GM23338 (cell line): Measurements from ENCODE around the gene ZNF93.

Experiments
- CREB1 ChIP-seq: fragments of 250-450 bp; sonication (Bioruptor Pico); IDR thresholded peaks from 2 replicates; pipeline ENCODE4 v1.5.0; 2020; ENCODE audit warnings: low read depth, mild to moderate bottlenecking, moderate library complexity
- EZH2 ChIP-seq: fragments of 200-600 bp; sonication (generic); IDR thresholded peaks from one replicate; pipeline ENCODE4 v1.8.0; 2017; ENCODE audit warnings: antibody characterized with exemption, mild to moderate bottlenecking, low read depth; ENCODE audit not compliant: unreplicated experiment
- EZH2phosphoT487 ChIP-seq: fragments of 200-600 bp; sonication (generic); IDR thresholded peaks from one replicate; pipeline ENCODE4 v1.8.1; 2018; ENCODE audit warnings: antibody characterized with exemption; ENCODE audit not compliant: unreplicated experiment
- JUNB ChIP-seq: IDR thresholded peaks from one replicate; pipeline ENCODE4 v1.6.1; 2016; ENCODE audit warnings: antibody characterized with exemption; ENCODE audit not compliant: unreplicated experiment
- NANOG ChIP-seq: IDR thresholded peaks from 2 replicates; pipeline ENCODE4 v1.6.1; 2016; ENCODE audit warnings: antibody characterized with exemption, borderline replicate concordance
- POLR2AphosphoS5 ChIP-seq: IDR thresholded peaks from 2 replicates; pipeline ENCODE4 v1.6.1; 2016; ENCODE audit warnings: antibody characterized with exemption, low read depth
- ZNF114 ChIP-seq: fragments of 250-450 bp; sonication (Bioruptor Pico); IDR thresholded peaks from 2 replicates; pipeline ENCODE4 v1.5.0; 2020; ENCODE audit warnings: mild to moderate bottlenecking, moderate library complexity
- TF ChIP-seq, protein P1 (sequence below), 2 experiments: fragments of 200-600 bp in 1 of 2; sonication (generic) in 1 of 2; conservative IDR thresholded peaks; 2 replicates each; pipeline versions ENCODE4 v1.5.1 to v1.6.1; 2016 to 2017; ENCODE audit warnings: antibody characterized with exemption in 2 of 2, low read depth in 2 of 2, mild to moderate bottlenecking in 2 of 2, moderate library complexity in 1 of 2
- TF ChIP-seq, protein P2 (sequence below): IDR thresholded peaks from 2 replicates; pipeline ENCODE4 v1.6.1; 2016; ENCODE audit warnings: antibody characterized with exemption
- TF ChIP-seq, protein P3 (sequence below): IDR thresholded peaks from one replicate; pipeline ENCODE4 v1.6.1; 2018; ENCODE audit warnings: antibody characterized with exemption; ENCODE audit not compliant: unreplicated experiment

- TF ChIP-seq, protein P1, sequence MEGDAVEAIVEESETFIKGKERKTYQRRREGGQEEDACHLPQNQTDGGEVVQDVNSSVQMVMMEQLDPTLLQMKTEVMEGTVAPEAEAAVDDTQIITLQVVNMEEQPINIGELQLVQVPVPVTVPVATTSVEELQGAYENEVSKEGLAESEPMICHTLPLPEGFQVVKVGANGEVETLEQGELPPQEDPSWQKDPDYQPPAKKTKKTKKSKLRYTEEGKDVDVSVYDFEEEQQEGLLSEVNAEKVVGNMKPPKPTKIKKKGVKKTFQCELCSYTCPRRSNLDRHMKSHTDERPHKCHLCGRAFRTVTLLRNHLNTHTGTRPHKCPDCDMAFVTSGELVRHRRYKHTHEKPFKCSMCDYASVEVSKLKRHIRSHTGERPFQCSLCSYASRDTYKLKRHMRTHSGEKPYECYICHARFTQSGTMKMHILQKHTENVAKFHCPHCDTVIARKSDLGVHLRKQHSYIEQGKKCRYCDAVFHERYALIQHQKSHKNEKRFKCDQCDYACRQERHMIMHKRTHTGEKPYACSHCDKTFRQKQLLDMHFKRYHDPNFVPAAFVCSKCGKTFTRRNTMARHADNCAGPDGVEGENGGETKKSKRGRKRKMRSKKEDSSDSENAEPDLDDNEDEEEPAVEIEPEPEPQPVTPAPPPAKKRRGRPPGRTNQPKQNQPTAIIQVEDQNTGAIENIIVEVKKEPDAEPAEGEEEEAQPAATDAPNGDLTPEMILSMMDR (conservative IDR thresholded peaks at IDR 0.05; ENCODE audit: low read depth in 2 of 2), result no peak
- TF ChIP-seq NANOG (no peak), POLR2AphosphoS5 (no peak), CREB1 (CRISPR knock-in tag) (no peak), EZH2 (no peak), ZNF114 (CRISPR knock-in tag) (no peak), JUNB (no peak), EZH2phosphoT487 (no peak)
- TF ChIP-seq, protein P2, sequence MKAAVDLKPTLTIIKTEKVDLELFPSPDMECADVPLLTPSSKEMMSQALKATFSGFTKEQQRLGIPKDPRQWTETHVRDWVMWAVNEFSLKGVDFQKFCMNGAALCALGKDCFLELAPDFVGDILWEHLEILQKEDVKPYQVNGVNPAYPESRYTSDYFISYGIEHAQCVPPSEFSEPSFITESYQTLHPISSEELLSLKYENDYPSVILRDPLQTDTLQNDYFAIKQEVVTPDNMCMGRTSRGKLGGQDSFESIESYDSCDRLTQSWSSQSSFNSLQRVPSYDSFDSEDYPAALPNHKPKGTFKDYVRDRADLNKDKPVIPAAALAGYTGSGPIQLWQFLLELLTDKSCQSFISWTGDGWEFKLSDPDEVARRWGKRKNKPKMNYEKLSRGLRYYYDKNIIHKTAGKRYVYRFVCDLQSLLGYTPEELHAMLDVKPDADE, result no peak
- TF ChIP-seq, protein P3, sequence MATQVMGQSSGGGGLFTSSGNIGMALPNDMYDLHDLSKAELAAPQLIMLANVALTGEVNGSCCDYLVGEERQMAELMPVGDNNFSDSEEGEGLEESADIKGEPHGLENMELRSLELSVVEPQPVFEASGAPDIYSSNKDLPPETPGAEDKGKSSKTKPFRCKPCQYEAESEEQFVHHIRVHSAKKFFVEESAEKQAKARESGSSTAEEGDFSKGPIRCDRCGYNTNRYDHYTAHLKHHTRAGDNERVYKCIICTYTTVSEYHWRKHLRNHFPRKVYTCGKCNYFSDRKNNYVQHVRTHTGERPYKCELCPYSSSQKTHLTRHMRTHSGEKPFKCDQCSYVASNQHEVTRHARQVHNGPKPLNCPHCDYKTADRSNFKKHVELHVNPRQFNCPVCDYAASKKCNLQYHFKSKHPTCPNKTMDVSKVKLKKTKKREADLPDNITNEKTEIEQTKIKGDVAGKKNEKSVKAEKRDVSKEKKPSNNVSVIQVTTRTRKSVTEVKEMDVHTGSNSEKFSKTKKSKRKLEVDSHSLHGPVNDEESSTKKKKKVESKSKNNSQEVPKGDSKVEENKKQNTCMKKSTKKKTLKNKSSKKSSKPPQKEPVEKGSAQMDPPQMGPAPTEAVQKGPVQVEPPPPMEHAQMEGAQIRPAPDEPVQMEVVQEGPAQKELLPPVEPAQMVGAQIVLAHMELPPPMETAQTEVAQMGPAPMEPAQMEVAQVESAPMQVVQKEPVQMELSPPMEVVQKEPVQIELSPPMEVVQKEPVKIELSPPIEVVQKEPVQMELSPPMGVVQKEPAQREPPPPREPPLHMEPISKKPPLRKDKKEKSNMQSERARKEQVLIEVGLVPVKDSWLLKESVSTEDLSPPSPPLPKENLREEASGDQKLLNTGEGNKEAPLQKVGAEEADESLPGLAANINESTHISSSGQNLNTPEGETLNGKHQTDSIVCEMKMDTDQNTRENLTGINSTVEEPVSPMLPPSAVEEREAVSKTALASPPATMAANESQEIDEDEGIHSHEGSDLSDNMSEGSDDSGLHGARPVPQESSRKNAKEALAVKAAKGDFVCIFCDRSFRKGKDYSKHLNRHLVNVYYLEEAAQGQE, result no peak
Measured at GRCh38 chr19:19884583-19884982, 16.2 kb upstream of the ZNF93 start.
